ENCODE results near the gene NBAS. TPM values are rescaled to one million over a fixed set of nuclear protein-coding genes. Genes with fewer than 3 reads are reported as not detected.

NBAS gene
- polyA plus RNA-seq, 2 of the 4 experiments (the other 2 are of a cell fraction) = 16.7 to 34.9 TPM

DNA sequence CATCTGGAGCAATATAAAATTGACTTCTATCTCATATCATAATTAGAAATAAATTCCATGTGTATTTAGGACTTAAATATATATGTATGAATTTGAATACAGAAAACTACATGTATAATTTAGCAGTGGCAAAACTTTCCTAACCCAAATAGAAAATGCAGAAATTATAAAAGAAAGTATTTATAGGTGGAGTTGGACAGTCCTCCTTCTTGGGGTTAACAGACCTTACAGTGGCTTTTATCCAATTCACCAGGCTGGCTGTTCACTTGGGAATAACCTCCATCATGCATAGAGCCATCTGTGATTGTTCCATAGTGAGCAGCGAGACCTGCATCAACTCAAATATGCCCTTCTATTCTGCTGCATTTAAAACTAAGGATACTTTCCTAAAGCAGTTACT is 38.9 kb upstream of the NBAS start:
- CTCF ChIA-PET = interaction anchor here (0.8 kb wide), 1 partner anchor 20 kb away, joined by 3 read pairs; no protein-coding TSS in a partner anchor
- POLR2A ChIA-PET = interaction anchor here (0.7 kb wide), 1 partner anchor 28 kb away, joined by 7 read pairs; no protein-coding TSS in a partner anchor
- Histone ChIP-seq H3K9me3 (no peaks in the 10 kb centered on the region), H3K4me1 (no peaks in the 10 kb centered on the region), H3K4me3 (no peak overlapping the region), H3K27ac (no peak overlapping the region), H3K4me2 (no peak overlapping the region)
- ATAC-seq = no peak
- no peak for DNase-seq (ENCODE audit: low read depth in 1 of 2, low spot score in 1 of 2)
- no peak for FAIRE-seq
- no peak for TF ChIP-seq CEBPB (IDR thresholded peaks at IDR 0.05)
- no peak for TF ChIP-seq JUN (IDR thresholded peaks at IDR 0.05)
- TF ChIP-seq CBX8 (IDR thresholded peaks at IDR 0.05) = no peak
- TF ChIP-seq, protein P1, sequence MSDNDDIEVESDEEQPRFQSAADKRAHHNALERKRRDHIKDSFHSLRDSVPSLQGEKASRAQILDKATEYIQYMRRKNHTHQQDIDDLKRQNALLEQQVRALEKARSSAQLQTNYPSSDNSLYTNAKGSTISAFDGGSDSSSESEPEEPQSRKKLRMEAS (IDR thresholded peaks at IDR 0.05) = no peak
- no peak for TF ChIP-seq EHMT2 (IDR thresholded peaks at IDR 0.05; ENCODE audit: low read depth)
- TF ChIP-seq SREBF2 (IDR thresholded peaks at IDR 0.05) = no peak
- TF ChIP-seq HOXB5 (CRISPR knock-in tag; IDR thresholded peaks at IDR 0.05) = no peak
- TF ChIP-seq, protein P2, sequence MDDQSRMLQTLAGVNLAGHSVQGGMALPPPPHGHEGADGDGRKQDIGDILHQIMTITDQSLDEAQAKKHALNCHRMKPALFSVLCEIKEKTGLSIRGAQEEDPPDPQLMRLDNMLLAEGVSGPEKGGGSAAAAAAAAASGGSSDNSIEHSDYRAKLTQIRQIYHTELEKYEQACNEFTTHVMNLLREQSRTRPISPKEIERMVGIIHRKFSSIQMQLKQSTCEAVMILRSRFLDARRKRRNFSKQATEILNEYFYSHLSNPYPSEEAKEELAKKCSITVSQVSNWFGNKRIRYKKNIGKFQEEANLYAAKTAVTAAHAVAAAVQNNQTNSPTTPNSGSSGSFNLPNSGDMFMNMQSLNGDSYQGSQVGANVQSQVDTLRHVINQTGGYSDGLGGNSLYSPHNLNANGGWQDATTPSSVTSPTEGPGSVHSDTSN (IDR thresholded peaks at IDR 0.05) = no peak
- WGBS (ENCODE audit: missing lambda C conversion rate) = 95% methylated on average over 1 of the region's 1 CpG

DNA sequence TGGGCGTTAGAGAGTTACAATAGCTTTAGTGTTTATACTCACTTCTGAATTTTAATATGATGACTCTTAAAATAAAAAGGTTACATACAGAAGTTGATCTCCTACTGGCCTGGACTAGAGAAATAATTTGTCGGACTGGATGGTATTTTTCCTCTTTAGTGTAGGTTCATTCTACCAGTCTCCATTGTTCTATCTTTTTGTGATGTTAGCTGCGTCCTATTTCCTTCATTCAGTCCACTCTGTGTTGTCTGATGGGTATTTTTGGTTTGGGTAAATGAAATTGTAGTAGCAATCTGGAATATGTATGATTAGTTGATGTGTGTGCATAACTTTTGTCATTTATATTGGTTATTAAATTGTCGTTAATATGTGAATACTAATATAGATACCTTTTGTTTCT is 35.8 kb upstream of the NBAS start:
- ChIA-PET CTCF (interaction anchor here (0.6 kb wide), 1 partner anchor 1174 kb away, joined by 3 read pairs; no protein-coding TSS in a partner anchor), POLR2A (no interaction called here)
- no peak for TF ChIP-seq HDAC2 (IDR thresholded peaks at IDR 0.05)
- TF ChIP-seq, protein P2 (IDR thresholded peaks at IDR 0.05) = no peak
- no peak for TF ChIP-seq MAFK (IDR thresholded peaks at IDR 0.05; ENCODE audit: partially characterized antibody)
- TF ChIP-seq NPAS2 (CRISPR knock-in tag; IDR thresholded peaks at IDR 0.05; ENCODE audit: borderline replicate concordance) = no peak
- TF ChIP-seq, protein P3, sequence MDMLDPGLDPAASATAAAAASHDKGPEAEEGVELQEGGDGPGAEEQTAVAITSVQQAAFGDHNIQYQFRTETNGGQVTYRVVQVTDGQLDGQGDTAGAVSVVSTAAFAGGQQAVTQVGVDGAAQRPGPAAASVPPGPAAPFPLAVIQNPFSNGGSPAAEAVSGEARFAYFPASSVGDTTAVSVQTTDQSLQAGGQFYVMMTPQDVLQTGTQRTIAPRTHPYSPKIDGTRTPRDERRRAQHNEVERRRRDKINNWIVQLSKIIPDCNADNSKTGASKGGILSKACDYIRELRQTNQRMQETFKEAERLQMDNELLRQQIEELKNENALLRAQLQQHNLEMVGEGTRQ (IDR thresholded peaks at IDR 0.05) = no peak
- no peak for TF ChIP-seq RNF2 (IDR thresholded peaks at IDR 0.05; ENCODE audit: borderline replicate concordance, low read depth)
- FAIRE-seq = no peak
- Histone ChIP-seq H3K4me2 (no peak overlapping the region), H3K27ac (no peak overlapping the region), H3K4me1 (peaks cover 21% of the 10 kb centered on the region), H3K9me3 (no peaks in the 10 kb centered on the region), H3K4me3 (no peak overlapping the region)
- DNase-seq (ENCODE audit: low read depth in 1 of 2, low spot score in 1 of 2) = no peak
- WGBS (ENCODE audit: missing lambda C conversion rate) = 93% methylated on average over 4 of the region's 4 CpGs
- no peak for ATAC-seq

DNA sequence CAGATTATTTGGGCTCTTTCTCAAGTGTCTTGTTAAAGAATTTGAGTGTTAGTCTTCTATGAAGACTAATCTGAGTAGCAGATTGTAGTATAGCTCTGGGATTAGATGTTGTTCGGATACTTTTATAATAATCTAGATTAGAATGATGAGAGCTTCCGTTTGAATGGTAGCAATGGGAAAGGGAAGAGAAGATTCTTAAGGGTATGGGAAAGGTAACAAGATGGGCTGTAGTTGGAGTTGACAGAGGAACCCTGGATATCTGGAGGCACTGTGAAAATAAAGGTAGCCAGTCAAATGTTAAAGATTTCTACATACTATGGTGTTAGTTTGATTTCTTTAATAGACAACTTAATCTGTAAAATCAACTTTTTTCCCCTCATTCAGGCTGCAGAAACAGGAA is 35.2 kb upstream of the NBAS start:
- ChIA-PET CTCF (no interaction called here), POLR2A (no interaction called here)
- DNase-seq (ENCODE audit: low read depth in 1 of 2, low spot score in 1 of 2) (no peak), ATAC-seq (no peak), FAIRE-seq (no peak)
- H3K4me3 ChIP-seq = no peak overlapping the region
- TF ChIP-seq SREBF2 (IDR thresholded peaks at IDR 0.05) (no peak), NFE2L2 (conservative IDR thresholded peaks at IDR 0.05; ENCODE audit: low read length) (no peak), JUN (IDR thresholded peaks at IDR 0.05) (no peak), RAD21 (conservative IDR thresholded peaks at IDR 0.05 in 1 of 2, IDR thresholded peaks at IDR 0.05 in 1 of 2) (no peak), BHLHE40 (IDR thresholded peaks at IDR 0.05; ENCODE audit: low read depth, low read length) (no peak)
- H3K9me3 ChIP-seq = no peaks in the 10 kb centered on the region
- no peak overlapping the region for H3K4me2 ChIP-seq
- peaks cover 21% of the 10 kb centered on the region for H3K4me1 ChIP-seq
- no peak overlapping the region for H3K27ac ChIP-seq
- 84% methylated on average over 2 of the region's 2 CpGs for WGBS (ENCODE audit: missing lambda C conversion rate)

DNA sequence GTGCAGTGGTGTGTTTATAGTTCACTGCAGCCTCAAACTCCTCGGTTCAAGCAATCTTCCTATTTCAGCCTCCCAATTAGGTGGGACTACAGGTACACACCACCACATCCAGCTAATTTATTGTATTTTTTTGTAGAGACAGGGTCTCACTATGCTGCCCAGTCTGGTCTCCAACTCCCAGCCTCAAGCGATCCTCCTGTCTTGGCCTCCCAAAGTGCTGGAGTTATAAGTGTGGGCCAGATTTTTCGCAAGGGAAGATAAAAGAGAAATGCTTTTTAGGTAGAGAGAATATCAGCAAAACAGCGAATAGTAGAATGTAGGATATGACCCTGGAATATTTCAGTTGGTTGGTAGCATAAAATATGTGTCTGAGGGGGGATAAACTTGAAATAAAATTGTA is 34.8 kb upstream of the NBAS start:
- Histone ChIP-seq H3K4me2 (no peak overlapping the region), H3K27ac (no peak overlapping the region), H3K4me3 (no peak overlapping the region), H3K9me3 (no peaks in the 10 kb centered on the region), H3K4me1 (peaks cover 22% of the 10 kb centered on the region)
- no peak for FAIRE-seq
- TF ChIP-seq JUNB (IDR thresholded peaks at IDR 0.05) (no peak), HOXA7 (CRISPR knock-in tag; IDR thresholded peaks at IDR 0.05) (no peak), SMC3 (IDR thresholded peaks at IDR 0.05) (no peak), EHF (CRISPR knock-in tag; IDR thresholded peaks at IDR 0.05) (no peak), EHMT2 (IDR thresholded peaks at IDR 0.05; ENCODE audit: low read depth) (no peak), HEYL (CRISPR knock-in tag; IDR thresholded peaks at IDR 0.05) (no peak), RNF2 (IDR thresholded peaks at IDR 0.05; ENCODE audit: borderline replicate concordance, low read depth) (no peak), ZC3H11A (IDR thresholded peaks at IDR 0.05) (no peak), KDM5A (IDR thresholded peaks at IDR 0.05) (no peak)
- TF ChIP-seq, protein P4, sequence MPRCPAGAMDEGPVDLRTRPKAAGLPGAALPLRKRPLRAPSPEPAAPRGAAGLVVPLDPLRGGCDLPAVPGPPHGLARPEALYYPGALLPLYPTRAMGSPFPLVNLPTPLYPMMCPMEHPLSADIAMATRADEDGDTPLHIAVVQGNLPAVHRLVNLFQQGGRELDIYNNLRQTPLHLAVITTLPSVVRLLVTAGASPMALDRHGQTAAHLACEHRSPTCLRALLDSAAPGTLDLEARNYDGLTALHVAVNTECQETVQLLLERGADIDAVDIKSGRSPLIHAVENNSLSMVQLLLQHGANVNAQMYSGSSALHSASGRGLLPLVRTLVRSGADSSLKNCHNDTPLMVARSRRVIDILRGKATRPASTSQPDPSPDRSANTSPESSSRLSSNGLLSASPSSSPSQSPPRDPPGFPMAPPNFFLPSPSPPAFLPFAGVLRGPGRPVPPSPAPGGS (IDR thresholded peaks at IDR 0.05) = no peak
- TF ChIP-seq, protein P5, sequence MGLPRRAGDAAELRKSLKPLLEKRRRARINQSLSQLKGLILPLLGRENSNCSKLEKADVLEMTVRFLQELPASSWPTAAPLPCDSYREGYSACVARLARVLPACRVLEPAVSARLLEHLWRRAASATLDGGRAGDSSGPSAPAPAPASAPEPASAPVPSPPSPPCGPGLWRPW (IDR thresholded peaks at IDR 0.05) = no peak
- TF ChIP-seq, protein P2 (IDR thresholded peaks at IDR 0.05) = no peak
- CTCF ChIA-PET = interaction anchor here (1.8 kb wide), 1 partner anchor 49 kb away, joined by 4 read pairs; no protein-coding TSS in a partner anchor
- ATAC-seq = no peak
- 88% methylated on average over 4 of the region's 4 CpGs for WGBS (ENCODE audit: missing lambda C conversion rate)
- DNase-seq (ENCODE audit: low read depth in 1 of 2, low spot score in 1 of 2) = no peak
- POLR2A ChIA-PET = no interaction called here

Data from A549 (cell line).